ENCODE results near the gene UBE3B.

UBE3B gene

GRCh38 chr12:109476807-109477184 lies 638 bp upstream of the UBE3B start:
- ChIA-PET CTCF (interaction anchor here (0.7 to 1.8 kb wide), 4 partner anchors 17 to 121 kb away, joined by 3 to 6 read pairs (median 4); no protein-coding TSS in a partner anchor), POLR2A (interaction anchor here (0.6 kb wide), 1 partner anchor 1207 kb away, joined by 3 read pairs; no protein-coding TSS in a partner anchor)
- no peak for DNase-seq (ENCODE audit: extremely low spot score)
- TF ChIP-seq CTCF (IDR thresholded peaks at IDR 0.05; ENCODE audit: control extremely low read depth, extremely low read depth, low read depth, missing control alignments), result no peak

- no peak for TF ChIP-seq CTCF (IDR thresholded peaks at IDR 0.05; ENCODE audit: control extremely low read depth, extremely low read depth, low read depth, missing control alignments)
- ChIA-PET POLR2A (no interaction called here), CTCF (interaction anchor here (1.1 kb wide), 1 partner anchor 11 kb away, joined by 3 read pairs; no protein-coding TSS in a partner anchor)
- DNase-seq (ENCODE audit: extremely low spot score), result no peak
Measured at GRCh38 chr12:109477963-109478315, 505 bp downstream of the UBE3B start.

GRCh38 chr12:109479761-109480160 lies 2.3 kb downstream of the UBE3B start:
- CTCF ChIA-PET, result no interaction called here
- no peak for DNase-seq (ENCODE audit: extremely low spot score)
- TF ChIP-seq CTCF (IDR thresholded peaks at IDR 0.05; ENCODE audit: control extremely low read depth, extremely low read depth, low read depth, missing control alignments), result no peak
- POLR2A ChIA-PET, result no interaction called here

GRCh38 chr12:109480356-109480755 lies 2.9 kb downstream of the UBE3B start:
- ChIA-PET POLR2A (no interaction called here), CTCF (no interaction called here)
- DNase-seq (ENCODE audit: extremely low spot score), result no peak
- TF ChIP-seq CTCF (IDR thresholded peaks at IDR 0.05; ENCODE audit: control extremely low read depth, extremely low read depth, low read depth, missing control alignments), result no peak

GRCh38 chr12:109481863-109482262 lies 4.4 kb downstream of the UBE3B start:
- TF ChIP-seq CTCF (IDR thresholded peaks at IDR 0.05; ENCODE audit: control extremely low read depth, extremely low read depth, low read depth, missing control alignments), result no peak
- no peak for DNase-seq (ENCODE audit: extremely low spot score)
- ChIA-PET POLR2A (no interaction called here), CTCF (interaction anchor here (0.9 to 1.3 kb wide), 3 partner anchors 12 to 28 kb away, joined by 3 to 4 read pairs (median 3); no protein-coding TSS in a partner anchor)

GRCh38 chr12:109482491-109482890 lies 5.1 kb downstream of the UBE3B start:
- ChIA-PET POLR2A (no interaction called here), CTCF (interaction anchor here (1.1 kb wide), 1 partner anchor 37 kb away, joined by 4 read pairs; no protein-coding TSS in a partner anchor)
- no peak for DNase-seq (ENCODE audit: extremely low spot score)
- no peak for TF ChIP-seq CTCF (IDR thresholded peaks at IDR 0.05; ENCODE audit: control extremely low read depth, extremely low read depth, low read depth, missing control alignments)

- TF ChIP-seq CTCF (IDR thresholded peaks at IDR 0.05; ENCODE audit: control extremely low read depth, extremely low read depth, low read depth, missing control alignments), result no peak
- ChIA-PET CTCF (interaction anchor here (1.1 kb wide), 1 partner anchor 36 kb away, joined by 4 read pairs; no protein-coding TSS in a partner anchor), POLR2A (no interaction called here)
- no peak for DNase-seq (ENCODE audit: extremely low spot score)
Measured at GRCh38 chr12:109482894-109483293, 5.5 kb downstream of the UBE3B start.
